Erythroblast (primary cell): ENCODE results near the gene SMIM41.

Source experiments
- DNase-seq, 2 experiments: peaks; one replicate each; lab custom pipeline; 2025; lab: John Stamatoyannopoulos, UW
- GATA1 ChIP-seq: IDR thresholded peaks from 2 replicates; pipeline ENCODE4 v1.6.1; 2011; ENCODE audit warnings: low read depth, mild to moderate bottlenecking, control low read depth, low read length, moderate library complexity
- POLR2A ChIP-seq: IDR thresholded peaks from 2 replicates; pipeline ENCODE4 v1.6.1; 2011; ENCODE audit warnings: mild to moderate bottlenecking, low read length

The SMIM41 gene

DNA sequence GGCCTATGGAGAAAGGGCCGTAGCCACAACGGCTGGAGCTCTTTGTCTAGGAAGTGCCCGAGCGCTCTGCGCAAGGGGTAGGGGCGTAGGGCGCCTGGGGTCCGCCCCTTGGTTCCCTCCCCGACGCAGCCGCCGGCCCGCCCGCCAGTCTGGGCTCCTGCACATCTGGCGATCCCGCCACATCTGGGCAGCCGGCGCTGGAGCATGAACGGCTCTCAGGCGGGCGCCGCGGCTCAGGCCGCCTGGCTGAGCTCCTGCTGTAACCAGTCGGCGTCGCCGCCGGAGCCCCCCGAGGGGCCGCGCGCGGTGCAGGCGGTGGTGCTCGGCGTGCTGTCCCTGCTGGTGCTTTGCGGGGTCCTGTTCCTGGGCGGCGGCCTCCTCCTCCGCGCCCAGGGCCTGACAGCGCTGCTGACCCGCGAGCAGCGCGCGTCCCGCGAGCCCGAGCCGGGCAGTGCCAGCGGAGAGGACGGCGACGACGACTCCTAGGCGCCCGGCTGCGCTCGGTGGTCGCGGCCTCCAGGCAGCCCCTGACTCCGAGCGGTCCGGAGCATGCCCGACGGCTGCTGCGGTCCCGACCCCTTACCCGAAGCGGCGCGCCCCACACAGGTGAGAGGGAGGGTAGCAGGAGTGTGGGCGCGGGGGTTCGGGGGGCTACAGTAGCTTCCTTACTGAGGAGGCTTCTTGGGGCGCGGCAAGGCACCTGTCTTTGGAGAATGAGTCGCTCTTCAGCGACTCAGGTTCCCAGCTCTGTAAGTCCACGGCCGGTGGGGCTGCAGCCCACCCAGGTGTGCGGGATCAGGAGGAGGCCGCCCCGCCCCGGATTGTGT lies at the start of gene SMIM41:
TSS of gene SMIM41 (plus strand) at position 129 of the 827 bp plus-strand sequence. CDS start at position 205, 76 bp downstream.
- no peak for DNase-seq
- TF ChIP-seq GATA1 (no peak), POLR2A (no peak)

DNA sequence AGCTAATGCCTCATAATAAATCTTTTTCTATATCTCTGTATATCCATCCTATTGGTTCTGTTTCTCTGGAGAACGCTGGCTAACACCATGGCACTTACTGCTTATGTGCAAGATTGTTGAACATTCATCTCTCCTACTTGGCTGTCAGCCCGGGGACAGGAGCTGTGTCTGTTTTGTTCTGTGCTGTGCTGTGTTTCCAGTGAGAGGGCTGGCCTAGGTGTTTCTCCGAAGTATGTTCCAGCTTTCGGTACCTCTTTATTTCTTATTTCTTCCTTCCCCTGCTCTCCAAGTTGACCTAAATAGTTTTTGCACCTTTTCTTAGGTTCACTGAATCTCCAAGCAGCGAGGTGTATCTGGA lies 47.1 kb upstream of the SMIM41 start:
- TF ChIP-seq POLR2A = no peak
- no peak for TF ChIP-seq GATA1
- peak in 1 of 2 experiments; percentile 35 for DNase-seq

GRCh38 chr12:52032804-52033445 lies 46.6 kb upstream of the SMIM41 start:
- TF ChIP-seq POLR2A = no peak
- TF ChIP-seq GATA1 = no peak

DNA sequence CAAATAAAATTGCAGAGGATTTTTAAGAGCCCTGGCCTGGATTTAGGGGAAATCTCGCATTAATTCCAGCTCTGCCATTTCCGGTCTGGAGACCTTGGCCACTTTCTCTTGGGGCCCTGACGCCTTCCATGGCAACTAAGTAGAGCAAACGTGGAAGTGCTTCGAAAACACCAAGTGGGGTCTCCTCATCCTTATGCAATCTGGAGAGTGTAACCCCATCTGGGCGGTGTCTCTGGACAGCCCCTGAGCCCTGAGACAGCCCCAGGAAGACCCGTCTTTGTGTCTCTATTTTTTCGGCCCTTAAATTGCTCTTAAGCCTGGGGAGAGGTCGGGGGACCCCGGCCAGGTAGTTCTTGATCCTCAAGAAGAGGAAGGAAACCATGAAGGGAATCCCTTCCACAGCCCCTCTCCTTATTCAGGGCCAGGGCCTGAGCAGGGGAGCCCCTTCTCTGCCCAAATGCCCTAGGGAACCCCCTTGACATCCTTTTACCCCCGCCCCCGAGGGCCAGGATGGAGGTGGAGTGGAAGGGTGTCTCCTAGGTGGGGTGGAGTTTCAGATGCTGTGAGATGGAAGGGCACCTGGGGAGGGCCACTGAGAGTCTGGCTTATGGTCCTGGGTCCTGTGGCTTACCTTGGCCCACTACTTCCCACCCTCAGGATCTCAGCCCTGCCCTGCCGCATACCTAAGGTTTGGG lies 45.9 kb upstream of the SMIM41 start:
- no peak for DNase-seq
- no peak for TF ChIP-seq GATA1

More at GRCh38 chr12:52032804-52033445, 46.6 kb upstream of the SMIM41 start:
- DNase-seq = peak; percentile 91 to 93

GRCh38 chr12:52035190-52035589 lies 44.3 kb upstream of the SMIM41 start:
- TF ChIP-seq GATA1 (no peak), POLR2A (no peak)
- no peak for DNase-seq

GRCh38 chr12:52035926-52036325 lies 43.6 kb upstream of the SMIM41 start:
- no peak for TF ChIP-seq GATA1
- no peak for TF ChIP-seq POLR2A
- no peak for DNase-seq

DNA sequence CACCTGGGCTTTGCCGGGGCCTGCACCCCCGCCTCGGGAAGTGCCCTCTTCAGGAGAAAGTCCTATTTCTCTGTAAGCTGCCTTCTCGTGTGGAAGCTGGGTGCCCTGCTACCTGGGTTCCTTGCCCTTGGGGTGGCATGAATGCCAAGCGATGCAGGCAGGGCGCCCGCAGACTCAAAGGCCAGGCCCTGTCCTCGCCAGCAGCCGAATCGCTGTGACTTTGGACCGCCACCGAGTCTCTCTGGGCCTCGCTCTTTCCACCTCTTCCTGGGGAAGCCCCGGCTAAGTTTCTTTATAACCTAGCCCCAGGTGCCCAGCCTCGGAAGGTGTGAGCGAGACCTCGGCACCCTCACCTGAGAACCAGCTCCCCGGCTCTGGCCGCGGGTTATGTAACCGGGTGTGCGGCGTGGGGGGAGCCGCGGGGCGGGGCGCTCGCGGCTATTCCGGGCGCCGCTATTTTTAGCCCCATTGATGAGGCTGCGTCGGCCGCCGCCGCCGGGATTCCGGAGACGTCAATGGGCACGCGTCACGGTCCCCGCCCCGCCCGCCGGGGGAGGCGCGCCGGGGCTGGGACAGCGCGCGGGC lies 42.8 kb upstream of the SMIM41 start:
- DNase-seq = peak; percentile 51 to 71
- TF ChIP-seq GATA1 = no peak
- TF ChIP-seq POLR2A = peak; percentile 40

DNA sequence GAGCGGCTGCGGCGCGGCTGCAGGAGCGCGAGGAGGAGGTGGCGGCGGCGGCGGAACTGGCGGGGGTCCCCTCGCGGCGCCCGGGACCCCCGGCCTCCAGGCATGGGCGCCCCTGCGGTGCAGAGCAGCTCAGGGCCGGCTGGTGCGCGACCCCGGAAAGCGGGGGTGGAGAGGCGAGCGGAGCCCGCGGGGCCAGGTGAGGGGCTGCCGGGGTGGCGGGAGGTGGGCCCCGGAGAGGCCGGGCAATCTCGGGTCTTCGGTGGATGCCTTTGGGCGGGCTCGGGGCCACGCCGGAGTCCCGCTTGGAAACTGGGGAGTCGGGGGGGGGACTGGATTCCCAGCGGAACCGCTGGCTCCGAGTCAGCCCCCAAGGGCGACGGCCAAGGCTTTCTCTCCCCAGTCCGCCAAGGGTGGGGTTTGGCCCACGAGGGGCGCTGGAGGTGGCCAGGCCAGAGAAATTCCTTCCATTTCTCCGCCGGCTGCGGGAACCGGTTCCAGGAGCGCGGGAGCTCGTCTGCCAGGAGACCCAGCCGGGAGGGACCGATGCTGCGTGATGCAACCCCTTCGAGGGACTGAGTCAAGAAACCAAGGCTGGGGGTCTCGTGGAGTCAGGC lies 42.1 kb upstream of the SMIM41 start:
- no peak for DNase-seq
- TF ChIP-seq POLR2A = no peak

- DNase-seq = no peak
- TF ChIP-seq GATA1 (no peak), POLR2A (no peak)
These were observed 41.1 kb upstream of the SMIM41 start for GRCh38 chr12:52038447-52038846.

- DNase-seq = no peak
- TF ChIP-seq POLR2A = no peak
These were observed 38.5 kb upstream of the SMIM41 start for GRCh38 chr12:52041035-52041434.

DNA sequence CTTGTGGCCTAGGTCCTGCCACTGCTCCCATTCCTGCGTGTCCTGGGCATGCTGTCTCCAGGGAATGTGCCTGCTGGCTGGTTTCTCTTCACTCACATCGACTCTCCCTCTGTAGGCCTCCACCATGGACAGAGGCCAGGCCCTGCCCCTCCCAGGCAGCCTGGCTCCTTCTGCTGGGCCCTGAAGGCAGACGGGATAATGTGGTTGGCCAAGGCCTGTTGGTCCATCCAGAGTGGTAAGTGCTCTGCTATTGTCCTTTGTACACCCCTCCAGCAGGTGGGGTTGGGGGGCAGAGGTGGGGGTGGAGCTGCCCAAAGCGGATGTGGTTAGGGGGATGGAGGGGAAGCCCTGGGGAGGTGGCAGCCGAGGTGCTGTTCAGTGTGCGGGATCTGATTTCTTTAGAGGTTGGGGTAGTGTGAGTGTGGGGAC lies 37.8 kb upstream of the SMIM41 start:
- TF ChIP-seq GATA1 (no peak), POLR2A (no peak)
- DNase-seq = no peak

DNA sequence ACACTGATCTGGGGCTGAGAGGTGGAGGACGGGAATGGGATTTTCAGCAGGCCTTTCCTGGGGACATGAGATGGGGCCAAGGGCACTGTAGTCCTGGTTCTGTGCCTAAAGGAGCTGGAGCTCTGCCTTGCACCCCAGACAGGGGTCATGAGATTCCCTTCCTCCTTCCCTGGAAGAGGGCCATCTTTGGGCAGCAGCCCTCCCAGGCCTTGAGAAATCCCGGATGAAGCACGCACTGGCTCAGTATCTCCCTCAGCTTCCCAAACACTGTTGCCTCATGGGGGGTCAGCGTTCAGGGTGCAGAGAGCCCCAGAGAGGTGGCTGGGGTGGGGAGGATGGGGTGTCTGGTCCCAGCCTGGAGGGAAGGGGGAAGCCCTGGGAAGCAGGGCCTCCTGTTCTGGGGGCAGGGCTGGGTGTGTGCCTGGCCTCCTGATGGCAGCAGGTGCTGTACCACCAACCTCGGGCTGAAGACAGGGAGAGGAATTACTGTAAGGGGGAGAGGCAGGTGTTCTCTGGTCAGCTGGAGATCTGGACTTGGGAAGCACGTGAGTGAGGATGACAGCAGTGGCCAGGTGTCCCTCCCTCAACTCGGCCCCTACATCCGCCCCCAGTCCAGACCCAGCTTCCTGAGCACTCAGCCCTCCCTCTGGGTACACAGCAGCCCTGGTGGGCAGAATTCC lies 36.7 kb upstream of the SMIM41 start:
- no peak for DNase-seq
- TF ChIP-seq POLR2A (no peak), GATA1 (no peak)
